Fibroblast of lung (primary cell): ENCODE measurements around the gene FHDC1.

Source experiments
- CTCF ChIP-seq, 2 donors: IDR thresholded peaks in 1 of 2; conservative IDR thresholded peaks in 1 of 2; 1 replicate in 1 of 2; 2 replicates in 1 of 2; pipeline ENCODE4 v1.5.1; 2011 to 2012; ENCODE audit warnings: low read length in 2 of 2, control low read depth in 1 of 2, inconsistent platforms in 1 of 2, low read depth in 1 of 2, mild to moderate bottlenecking in 1 of 2
- EZH2 ChIP-seq: IDR thresholded peaks from 2 replicates; pipeline ENCODE4 v1.5.1; 2012; ENCODE audit warnings: low read length, control low read depth, mild to moderate bottlenecking; ENCODE audit errors: missing control alignments

GRCh38 chr4:152988721-152989553 is 52.8 kb downstream of the FHDC1 start:
- TF ChIP-seq CTCF (conservative IDR thresholded peaks at IDR 0.05 in 1 of 2, IDR thresholded peaks at IDR 0.05 in 1 of 2; ENCODE audit: low read depth in 1 of 2, low read length in 2 of 2) (no peak), EZH2 (no peak)
